ENCODE measurements around the gene FCHSD2. TPM values are rescaled to one million over a fixed set of nuclear protein-coding genes. Genes with fewer than 3 reads are reported as not detected.

Gene FCHSD2
- total and polyA plus RNA-seq, 9 of the 15 experiments (the other 6 are each of a cell fraction or from before 2014, with no cell fraction given): 1.8 to 14.7 (median 6.4) TPM

DNA sequence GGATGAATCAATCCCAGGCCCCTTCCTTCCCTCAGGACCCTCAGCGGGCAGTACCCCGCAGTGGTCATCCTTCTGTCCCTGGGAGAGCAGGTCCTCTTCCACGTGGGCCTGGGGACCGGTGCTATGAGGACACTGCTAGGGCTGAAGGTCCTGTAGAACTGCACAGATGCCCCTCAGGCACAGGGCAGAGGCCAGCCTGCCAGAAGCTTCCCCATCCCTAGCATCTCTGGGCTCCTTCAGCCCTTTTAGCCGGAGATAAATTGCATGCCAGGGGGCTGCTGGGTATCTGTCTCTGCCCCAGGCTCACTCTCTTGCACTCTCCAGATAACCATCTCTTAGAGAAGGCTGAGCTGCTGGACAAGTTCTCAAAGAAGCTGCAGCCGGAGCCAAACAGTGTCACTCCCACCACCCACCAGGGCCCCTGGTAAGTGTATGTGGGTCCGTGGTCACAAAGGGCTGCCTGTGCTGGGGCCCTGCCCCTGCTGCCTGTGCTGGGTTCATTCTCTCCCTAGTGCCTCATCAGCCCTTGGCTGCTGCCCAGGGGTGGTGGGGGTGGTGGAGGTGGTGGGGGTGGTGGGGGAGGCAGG, 325.6 kb downstream of the FCHSD2 start:
- H3K4me2 ChIP-seq (ENCODE audit: insufficient read depth, low read length): peak overlapping the region; percentile 17; the same call in 1 of the 2 replicates
- peaks cover 4% of the 10 kb centered on the region; the same call in 2 of the 3 replicates for H3K79me2 ChIP-seq (ENCODE audit: control insufficient read depth, insufficient read depth, low read length)
- peak overlapping the region in 1 of 2 experiments; percentile 72; a peak in 2 of 4 replicates for H3K9ac ChIP-seq (ENCODE audit: insufficient read depth in 1 of 2, low read depth in 2 of 2, low read length in 2 of 2)
- FAIRE-seq: no peak
- intact Hi-C loops (cut with micrococcal nuclease) (no loop called here), in situ Hi-C loops (cut with MboI) (no loop called here)
- BruUV-seq (replicated peaks): no TSS peak
- no peaks in the 10 kb centered on the region for H4K20me1 ChIP-seq (replicated peaks; ENCODE audit: control insufficient read depth, insufficient read depth, low read length)
- no peaks in the 10 kb centered on the region for H3K36me3 ChIP-seq (ENCODE audit: control insufficient read depth, insufficient read depth, low read length)
- no peak overlapping the region for H3K4me3 ChIP-seq
- peaks cover 33 to 53% of the 10 kb centered on the region in 2 experiments for H3K4me1 ChIP-seq (replicated peaks in 1 of 2; ENCODE audit: control insufficient read depth in 2 of 2, insufficient read depth in 2 of 2, low read length in 2 of 2)
- WGBS (ENCODE audit: insufficient coverage, low coverage, missing lambda C conversion rate): 59% methylated on average over 7 of the region's 7 CpGs
- TF ChIP-seq, protein P1, sequence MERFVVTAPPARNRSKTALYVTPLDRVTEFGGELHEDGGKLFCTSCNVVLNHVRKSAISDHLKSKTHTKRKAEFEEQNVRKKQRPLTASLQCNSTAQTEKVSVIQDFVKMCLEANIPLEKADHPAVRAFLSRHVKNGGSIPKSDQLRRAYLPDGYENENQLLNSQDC (CRISPR knock-in tag; IDR thresholded peaks at IDR 0.05): no peak
- peak; percentile 71 for TF ChIP-seq ZFP36 (IDR thresholded peaks at IDR 0.05; ENCODE audit: low read depth, low read length, partially characterized antibody)
- TF ChIP-seq, protein P2, sequence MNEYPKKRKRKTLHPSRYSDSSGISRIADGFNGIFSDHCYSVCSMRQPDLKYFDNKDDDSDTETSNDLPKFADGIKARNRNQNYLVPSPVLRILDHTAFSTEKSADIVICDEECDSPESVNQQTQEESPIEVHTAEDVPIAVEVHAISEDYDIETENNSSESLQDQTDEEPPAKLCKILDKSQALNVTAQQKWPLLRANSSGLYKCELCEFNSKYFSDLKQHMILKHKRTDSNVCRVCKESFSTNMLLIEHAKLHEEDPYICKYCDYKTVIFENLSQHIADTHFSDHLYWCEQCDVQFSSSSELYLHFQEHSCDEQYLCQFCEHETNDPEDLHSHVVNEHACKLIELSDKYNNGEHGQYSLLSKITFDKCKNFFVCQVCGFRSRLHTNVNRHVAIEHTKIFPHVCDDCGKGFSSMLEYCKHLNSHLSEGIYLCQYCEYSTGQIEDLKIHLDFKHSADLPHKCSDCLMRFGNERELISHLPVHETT (CRISPR knock-in tag; conservative IDR thresholded peaks at IDR 0.05 in 1 of 2, IDR thresholded peaks at IDR 0.05 in 1 of 2): 0 out of 4 replicates have a peak, but pooled peaks of 1 of the 2 experiments have one; percentile 38
- no peak for ATAC-seq
- H3K9me3 ChIP-seq (replicated peaks; ENCODE audit: control insufficient read depth, insufficient read depth, low read depth, low read length): no peaks in the 10 kb centered on the region
- DNase-seq (ENCODE audit: extremely low read depth in 1 of 4, low spot score in 3 of 4): peak in 1 of 4 experiments; percentile 21
- peaks cover 5% of the 10 kb centered on the region for H3K9me1 ChIP-seq (ENCODE audit: control insufficient read depth, insufficient read depth, low read length)
- H2AFZ ChIP-seq (ENCODE audit: low read depth, low read length): no peak overlapping the region
- H3K27me3 ChIP-seq (ENCODE audit: control insufficient read depth in 2 of 2, insufficient read depth in 2 of 2, low read length in 2 of 2): no peaks in the 10 kb centered on the region
- CTCF ChIA-PET (ENCODE audit: low intra/inter-chr PET ratio): interaction anchor here (0.6 kb wide), 1 partner anchor 316 kb away, joined by 3 read pairs; no protein-coding TSS in a partner anchor
- POLR2A ChIA-PET: interaction anchor here (0.7 to 1.5 kb wide), 4 partner anchors 8 to 37 kb away, joined by 3 to 4 read pairs (median 4); no protein-coding TSS in a partner anchor
- peak overlapping the region; percentile 87; the same call in 1 of the 3 replicates for H3K27ac ChIP-seq (ENCODE audit: extremely low read depth, low read depth, low read length)

All from K562 (cell line).